GM10847 (cell line): ENCODE data around the gene CARD9.

Experiments
- POLR2A ChIP-seq: IDR thresholded peaks from 2 replicates; pipeline ENCODE4 v1.6.1; 2011; ENCODE audit not compliant: insufficient read length; ENCODE audit errors: extremely low read depth

The CARD9 gene

GRCh38 chr9:136339958-136340310 lies 33.5 kb downstream of the CARD9 start:
- no peak for TF ChIP-seq POLR2A

GRCh38 chr9:136339173-136339957 lies 34.1 kb downstream of the CARD9 start:
- no peak for TF ChIP-seq POLR2A

GRCh38 chr9:136338511-136338910 lies 35.0 kb downstream of the CARD9 start:
- TF ChIP-seq POLR2A, result no peak

GRCh38 chr9:136337416-136338395 lies 35.8 kb downstream of the CARD9 start:
- TF ChIP-seq POLR2A, result no peak

GRCh38 chr9:136336881-136337280 lies 36.6 kb downstream of the CARD9 start:
- TF ChIP-seq POLR2A, result no peak

- TF ChIP-seq POLR2A, result no peak
Measured at GRCh38 chr9:136336156-136336870, 37.2 kb downstream of the CARD9 start.

GRCh38 chr9:136335296-136336155 lies 37.9 kb downstream of the CARD9 start:
- TF ChIP-seq POLR2A, result no peak

GRCh38 chr9:136334541-136334940 lies 38.9 kb downstream of the CARD9 start:
- no peak for TF ChIP-seq POLR2A

GRCh38 chr9:136333486-136333885 lies 40.0 kb downstream of the CARD9 start:
- TF ChIP-seq POLR2A, result no peak

- no peak for TF ChIP-seq POLR2A
Measured at GRCh38 chr9:136333045-136333444, 40.4 kb downstream of the CARD9 start.

- no peak for TF ChIP-seq POLR2A
Measured at GRCh38 chr9:136332482-136332983, 40.9 kb downstream of the CARD9 start.

GRCh38 chr9:136331556-136332481 lies 41.6 kb downstream of the CARD9 start:
- TF ChIP-seq POLR2A, result no peak

- TF ChIP-seq POLR2A, result no peak
Measured at GRCh38 chr9:136331030-136331429, 42.4 kb downstream of the CARD9 start.
